Adrenal gland (tissue), 12 donors: ENCODE data around the gene CLEC10A. TPM values are rescaled to one million over a fixed set of nuclear protein-coding genes. Genes with fewer than 3 reads are reported as not detected.
"Not testable (repeated sequence)": the region's sequence is repeated elsewhere in the genome, so short reads cannot be mapped to it uniquely, and the experiment has no call there.

Experiments
- DNase-seq, 7 donors: peaks; one replicate each; pipeline ENCODE4 v3.0.0-alpha.2; 2019 to 2020
- H3K27ac ChIP-seq, 5 donors: fragments of 200-600 bp; sonication (generic) in 4 of 5; 1 replicate in 3 of 5; 2 replicates in 2 of 5; pipeline versions ENCODE4 v1.5.1 to v1.8.0; 2016 to 2020; ENCODE audit warnings: mild to moderate bottlenecking in 1 of 5
- H3K27me3 ChIP-seq: fragments of 200-600 bp; 2 replicates; pipeline ENCODE4 v1.8.0; 2021
- H3K36me3 ChIP-seq, 2 donors: fragments of 200-600 bp; replicated peaks in 1 of 2; 1 replicate in 1 of 2; 2 replicates in 1 of 2; pipeline versions ENCODE4 v1.5.1 to v1.8.0; 2018 to 2022
- H3K4me1 ChIP-seq, 2 donors: fragments of 200-600 bp; replicated peaks in 1 of 2; 1 replicate in 1 of 2; 2 replicates in 1 of 2; pipeline versions ENCODE4 v1.5.1 to v1.8.0; 2018 to 2021
- H3K4me3 ChIP-seq, 4 donors: fragments of 200-600 bp; sonication (generic) in 3 of 4; one replicate each; pipeline ENCODE4 v1.5.1; 2016 to 2018
- H3K9me3 ChIP-seq, 3 donors: fragments of 200-600 bp; sonication (generic) in 1 of 3; replicated peaks in 1 of 3; 1 replicate in 2 of 3; 2 replicates in 1 of 3; pipeline versions ENCODE4 v1.5.1 to v1.8.0; 2016 to 2021
- CTCF ChIP-seq, 6 experiments: fragments of 450-650 bp in 4 of 6; fragments of 200-600 bp in 2 of 6; sonication (generic) in 1 of 6; IDR thresholded peaks; 1 replicate in 5 of 6; 2 replicates in 1 of 6; pipeline versions ENCODE4 v1.5.1 to v1.8.0; 2016 to 2021; ENCODE audit warnings: antibody characterized with exemption in 6 of 6, mild to moderate bottlenecking in 2 of 6, moderate library complexity in 1 of 6
- POLR2A ChIP-seq, 2 donors: fragments of 450-650 bp; IDR thresholded peaks; one replicate each; pipeline ENCODE4 v1.6.1; 2017; ENCODE audit warnings: antibody characterized with exemption in 2 of 2, mild to moderate bottlenecking in 2 of 2, moderate library complexity in 1 of 2
- WGBS, 4 donors: extraction: QIAGEN DNeasy Blood & Tissue Kit in 2 of 4; methylation state at CpG; one replicate each; pipeline versions ENCODE4 v1.1.5 to v1.1.7; 2013 to 2017; 5-methylcytosine and 5-hydroxymethylcytosine counted together
- intact Hi-C, 2 donors: fragments of 100-400 bp; cut with DNase I; formaldehyde crosslinking; loops; one replicate each; pipeline versions ENCODE4 v1.14.1 to v1.15.0; 2022 to 2023
- polyA plus RNA-seq, 3 donors: library from polyadenylated mRNA; stranded (reverse); fragments of 200-250 nt in 2 of 3; fragments of 350-450 nt in 1 of 3; fragmentation: Illumina TruSeq in 1 of 3; extraction: RNeasy Lipid Tissue Mini Kit (QIAGEN cat#74804) in 1 of 3; gene quantifications; one replicate each; pipeline ENCODE4 v1.2.3, GENCODE V29; 2013 to 2014
- total RNA-seq, 9 donors: library from RNA; depleted of rRNA in 4 of 9; stranded (reverse); fragments of >200 nt in 4 of 9; fragments of 120-200 nt in 1 of 9; fragmentation: NEBNext Ultra II Directional in 1 of 9; extraction: Animal tissue kit (Norgen Biotek cat#: 25700) in 1 of 9; gene quantifications; one replicate each; pipeline versions ENCODE4 v1.1.0 to v1.2.4, GENCODE V29; 2013 to 2023
- donor health status: healthy with polysubstance abuse.
- donor health status: Bipolar disorder and iron deficiency.
- donor health status: DM: yes; HTN: yes; CAD: no.
- donor health status: DM: no; HTN: no; CAD: no.
- donor health status: DM: no; HTN: no; CAD: no.
- donor health status: DM: yes; HTN: yes; CAD: no.

Gene CLEC10A
- total and polyA plus RNA-seq, 12 donors: 0.83 to 14.1 (median 4.7) TPM

GRCh38 chr17:7098802-7099459 lies 18.9 kb upstream of the CLEC10A start:
- 74 to 81% (median 77%) methylated on average over 13 of the region's 13 CpGs for WGBS, 4 donors
- no peaks in the 10 kb centered on the region for H3K36me3 ChIP-seq
- H3K9me3 ChIP-seq: no peaks in the 10 kb centered on the region
- DNase-seq: no peak
- no peak overlapping the region for H3K27ac ChIP-seq
- TF ChIP-seq POLR2A (IDR thresholded peaks at IDR 0.05) (no peak), CTCF (IDR thresholded peaks at IDR 0.05) (no peak)
- H3K4me1 ChIP-seq: no peaks in the 10 kb centered on the region
- H3K27me3 ChIP-seq: no peaks in the 10 kb centered on the region
- H3K4me3 ChIP-seq: no peak overlapping the region
- intact Hi-C loops: no loop called here

GRCh38 chr17:7097940-7098339 lies 17.9 kb upstream of the CLEC10A start:
- 56 to 69% (median 66%) methylated on average over 5 of the region's 5 CpGs for WGBS, 4 donors
- no peak overlapping the region for H3K4me3 ChIP-seq

GRCh38 chr17:7095625-7096024 lies 15.6 kb upstream of the CLEC10A start:
- 69 to 79% (median 77%) methylated on average over 1 of the region's 1 CpG for WGBS, 4 donors
- H3K4me1 ChIP-seq: no peaks in the 10 kb centered on the region
- H3K4me3 ChIP-seq: no peak overlapping the region
- DNase-seq: no peak
- no peaks in the 10 kb centered on the region for H3K27me3 ChIP-seq
- H3K27ac ChIP-seq: no peak overlapping the region
- intact Hi-C loops: no loop called here
- TF ChIP-seq CTCF (IDR thresholded peaks at IDR 0.05) (no peak), POLR2A (IDR thresholded peaks at IDR 0.05) (no peak)
- H3K36me3 ChIP-seq: no peaks in the 10 kb centered on the region
- H3K9me3 ChIP-seq: no peaks in the 10 kb centered on the region

More at GRCh38 chr17:7097940-7098339, 17.9 kb upstream of the CLEC10A start:
- no peak for TF ChIP-seq CTCF (IDR thresholded peaks at IDR 0.05)
- no peak for TF ChIP-seq POLR2A (IDR thresholded peaks at IDR 0.05)
- Histone ChIP-seq H3K27me3 (no peaks in the 10 kb centered on the region), H3K4me1 (no peaks in the 10 kb centered on the region), H3K36me3 (no peaks in the 10 kb centered on the region), H3K9me3 (no peaks in the 10 kb centered on the region), H3K27ac (no peak overlapping the region)
- DNase-seq: no peak
- intact Hi-C loops: no loop called here

DNA sequence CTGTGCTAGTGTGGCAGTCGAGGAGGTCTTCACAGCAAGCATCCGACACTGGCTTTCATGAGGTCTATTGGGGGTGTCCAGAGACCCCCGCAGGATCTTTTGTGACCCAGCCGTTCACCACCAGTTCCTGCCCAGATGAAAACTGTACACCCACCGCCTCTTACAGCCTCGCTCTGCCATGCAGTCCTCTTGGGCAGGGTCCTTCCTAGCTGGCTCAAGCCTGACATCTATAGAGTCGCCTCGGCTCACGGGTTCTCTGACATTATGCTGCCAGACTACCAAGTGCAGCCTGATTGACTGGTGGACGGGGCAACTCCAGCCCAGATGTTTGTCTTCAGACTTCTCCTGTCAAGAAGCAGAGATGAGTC lies 14.6 kb upstream of the CLEC10A start:
- intact Hi-C loops: no loop called here
- peak overlapping the region in 2 of 5 donors; percentile 30 to 57 for H3K27ac ChIP-seq
- 34 to 74% (median 68%) methylated on average over 4 to 10 of the region's 10 CpGs for WGBS, 4 donors
- no peaks in the 10 kb centered on the region for H3K36me3 ChIP-seq
- no peaks in the 10 kb centered on the region for H3K9me3 ChIP-seq
- no peak for DNase-seq
- TF ChIP-seq CTCF (IDR thresholded peaks at IDR 0.05) (no peak), POLR2A (IDR thresholded peaks at IDR 0.05) (no peak)
- no peaks in the 10 kb centered on the region for H3K4me1 ChIP-seq
- no peak overlapping the region for H3K4me3 ChIP-seq
- no peaks in the 10 kb centered on the region for H3K27me3 ChIP-seq

- H3K36me3 ChIP-seq, H3K4me3 ChIP-seq, intact Hi-C loops, H3K27ac ChIP-seq, H3K4me1 ChIP-seq, H3K9me3 ChIP-seq, H3K27me3 ChIP-seq: not testable (repeated sequence)
- DNase-seq: peak in 1 of 7 donors; percentile 57
- WGBS, 4 donors: 29 to 48% (median 44%) methylated on average over 20 to 23 of the region's 28 CpGs
Measured at GRCh38 chr17:7091311-7092005, 11.4 kb upstream of the CLEC10A start.

DNA sequence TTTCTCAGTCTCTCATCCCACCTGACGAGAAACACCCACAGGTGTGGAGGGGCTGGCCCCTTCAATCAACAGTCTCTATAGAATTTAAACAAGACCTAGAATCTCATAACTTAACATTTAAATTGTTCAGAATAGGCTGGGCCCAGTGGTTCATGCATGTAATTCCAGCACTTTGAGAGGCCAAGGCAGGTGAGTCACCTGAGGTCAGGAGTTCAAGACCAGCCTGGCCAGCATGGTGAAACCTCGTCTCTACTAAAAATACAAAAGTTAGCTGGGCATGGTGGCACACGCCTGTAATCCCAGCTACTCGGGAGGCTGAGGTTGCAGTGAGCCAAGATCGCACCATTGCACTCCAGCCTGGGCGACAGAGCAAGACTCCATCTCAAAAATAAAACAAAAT lies 9.5 kb upstream of the CLEC10A start:
- 79 to 87% (median 84%) methylated on average over 6 of the region's 6 CpGs for WGBS, 4 donors
- H3K27ac ChIP-seq, H3K4me1 ChIP-seq, H3K27me3 ChIP-seq, H3K9me3 ChIP-seq, intact Hi-C loops, H3K4me3 ChIP-seq, H3K36me3 ChIP-seq, DNase-seq: not testable (repeated sequence)

GRCh38 chr17:7088442-7088841 lies 8.4 kb upstream of the CLEC10A start:
- H3K36me3 ChIP-seq, H3K27ac ChIP-seq, H3K4me1 ChIP-seq, intact Hi-C loops, DNase-seq, H3K4me3 ChIP-seq, H3K9me3 ChIP-seq, H3K27me3 ChIP-seq: not testable (repeated sequence)
- 53 to 88% (median 75%) methylated on average over 3 to 4 of the region's 4 CpGs for WGBS, 4 donors
